Measurements from ENCODE around the gene GPD2.

- TF ChIP-seq CTCF (IDR thresholded peaks at IDR 0.05) (peak in 1 of 4 experiments; percentile 11), POLR2A (IDR thresholded peaks at IDR 0.05) (no peak)
Measured at GRCh38 chr2:156399950-156400705, 36.1 kb upstream of the GPD2 start.

Measured in prostate gland (tissue), 2 donors.